T-cell (primary cell): ENCODE results near the gene WDR45B. TPM values are rescaled to one million over a fixed set of nuclear protein-coding genes. Genes with fewer than 3 reads are reported as not detected.

ENCODE experiments used
- ATAC-seq, 4 experiments: fragments of 200-7000 bp in 3 of 4; fragments of 150-1000 bp in 1 of 4; cut with Tn5 transposase; replicated peaks in 1 of 4; 1 replicate in 3 of 4; 2 replicates in 1 of 4; pipeline ENCODE4 v1.10.0; 2021; ENCODE audit warnings: moderate library complexity in 3 of 4, mild to moderate bottlenecking in 2 of 4, moderate number of reproducible peaks in 1 of 4
- CTCF ChIA-PET, 2 donors: fragments of 300-600 bp; sonication (Branson Sonifier 250); formaldehyde crosslinking; loops; one replicate each; lab custom pipeline; 2022; ENCODE audit warnings: antibody characterized with exemption in 2 of 2; lab: Charles Lee
- POLR2A ChIA-PET, 2 donors: fragments of 300-600 bp; sonication (Branson Sonifier 250); formaldehyde crosslinking; loops; one replicate each; lab custom pipeline; 2022; ENCODE audit warnings: antibody characterized with exemption in 2 of 2; lab: Charles Lee
- DNase-seq, 35 experiments: peaks; one replicate each; pipeline versions ENCODE4 v3.0.0 to v3.0.0-alpha.2; 2013 to 2023
- H3K27ac ChIP-seq: one replicate; pipeline ENCODE4 v1.5.1; 2013; ENCODE audit warnings: low read length
- H3K27me3 ChIP-seq, 2 experiments: replicated peaks in 1 of 2; 1 replicate in 1 of 2; 2 replicates in 1 of 2; pipeline versions ENCODE4 v1.6.1 to v1.7.0; 2013; ENCODE audit warnings: low read length in 1 of 2, mixed read lengths in 1 of 2; ENCODE audit not compliant: control insufficient read depth in 2 of 2, insufficient read depth in 2 of 2; ENCODE audit errors: extremely low read depth in 1 of 2
- H3K36me3 ChIP-seq, 2 donors: 1 replicate in 1 of 2; 2 replicates in 1 of 2; pipeline versions ENCODE4 v1.6.1 to v1.7.0; 2013; ENCODE audit warnings: low read length in 1 of 2; ENCODE audit not compliant: control insufficient read depth in 2 of 2, insufficient read depth in 1 of 2; ENCODE audit errors: extremely low read depth in 1 of 2
- H3K4me1 ChIP-seq, 2 experiments: 1 replicate in 1 of 2; 2 replicates in 1 of 2; pipeline versions ENCODE4 v1.6.1 to v1.7.0; 2013; ENCODE audit warnings: low read length in 2 of 2, mixed read lengths in 1 of 2; ENCODE audit not compliant: insufficient read depth in 2 of 2, control insufficient read depth in 1 of 2; ENCODE audit errors: extremely low read depth in 1 of 2
- H3K4me3 ChIP-seq, 2 donors: 1 replicate in 1 of 2; 2 replicates in 1 of 2; pipeline versions ENCODE4 v1.5.1 to v1.7.0; 2013; ENCODE audit warnings: mild to moderate bottlenecking in 2 of 2, low read length in 1 of 2, moderate library complexity in 1 of 2; ENCODE audit not compliant: control insufficient read depth in 1 of 2; ENCODE audit errors: extremely low read depth in 1 of 2
- H3K9me3 ChIP-seq: 2 replicates; pipeline ENCODE4 v1.7.0; 2013
- H3K27ac Mint-ChIP-seq, 2 donors: one replicate each; pipeline ENCODE4 v1.8.0; 2020 to 2021; ENCODE audit warnings: mild to moderate bottlenecking in 2 of 2, mixed read lengths in 2 of 2
- H3K27me3 Mint-ChIP-seq, 2 donors: one replicate each; pipeline ENCODE4 v1.8.0; 2021 to 2022; ENCODE audit warnings: mixed read lengths in 2 of 2
- H3K36me3 Mint-ChIP-seq: one replicate; pipeline ENCODE4 v1.8.0; 2021; ENCODE audit warnings: mixed read lengths
- H3K4me1 Mint-ChIP-seq, 3 donors: one replicate each; pipeline ENCODE4 v1.8.0; 2020 to 2022; ENCODE audit warnings: mixed read lengths in 3 of 3, mild to moderate bottlenecking in 1 of 3
- H3K4me3 Mint-ChIP-seq, 3 donors: one replicate each; pipeline ENCODE4 v1.8.0; 2020 to 2022; ENCODE audit warnings: mild to moderate bottlenecking in 3 of 3, mixed read lengths in 3 of 3, moderate library complexity in 3 of 3
- H3K9me3 Mint-ChIP-seq, 3 donors: one replicate each; pipeline ENCODE4 v1.8.0; 2020 to 2022; ENCODE audit warnings: mixed read lengths in 3 of 3
- WGBS: methylation state at CpG from one replicate; pipeline ENCODE4 v1.1.5; 2013; ENCODE audit warnings: missing lambda C conversion rate; ENCODE audit not compliant: insufficient coverage; 5-methylcytosine and 5-hydroxymethylcytosine counted together
- total RNA-seq, 35 experiments: library from RNA in 6 of 35; stranded (reverse) in 6 of 35; fragments of 120-200 nt in 1 of 35; gene quantifications; one replicate each; pipeline versions ENCODE4 v1.2.1 to v1.2.4 and lab custom pipeline; 2013 to 2026

Gene WDR45B
- 10 to 100 TPM; 57.3 to 81.5 (median 59.4) TPM for total RNA-seq
- 48.0 TPM for total RNA-seq (2013)
- 43.8 to 122 (median 75.8) reads per million in 29 experiments for total RNA-seq (lab: John Stamatoyannopoulos, UW)

GRCh38 chr17:82648165-82648668, at the start of gene WDR45B:
Gene WDR45B, minus strand, starts transcription at chr17:82648444. Its CDS starts 104 bp downstream, at chr17:82648340.
- peak within 1 kb of the TSS; percentile 69 to 79 for H3K4me3 ChIP-seq
- peaks cover 5% of the 10 kb centered on the region for H3K36me3 Mint-ChIP-seq
- peak within 1 kb of the TSS; percentile 80 to 84 (median 82) for H3K4me3 Mint-ChIP-seq
- H3K27ac ChIP-seq = peak within 1 kb of the TSS; percentile 81
- no peaks in the 10 kb centered on the region for H3K27me3 Mint-ChIP-seq
- H3K36me3 ChIP-seq = peaks cover 3 to 15% of the 10 kb centered on the region in 2 donors
- no peaks in the 10 kb centered on the region for H3K9me3 Mint-ChIP-seq
- ChIA-PET POLR2A (no interaction called here), CTCF (no interaction called here)
- peak; percentile 90 to 92 (median 90) for ATAC-seq
- H3K27me3 ChIP-seq = no peaks in the 10 kb centered on the region
- peak within 1 kb of the TSS; percentile 66 to 77 for H3K27ac Mint-ChIP-seq
- H3K9me3 ChIP-seq = no peaks in the 10 kb centered on the region
- peaks cover 2 to 30% of the 10 kb centered on the region in 2 experiments for H3K4me1 ChIP-seq
- peaks cover 32 to 40% (median 36%) of the 10 kb centered on the region in 3 donors for H3K4me1 Mint-ChIP-seq
- peak; percentile 74 to 94 (median 85) for DNase-seq
- under 1% methylated on average over 37 of the region's 67 CpGs for WGBS

DNA sequence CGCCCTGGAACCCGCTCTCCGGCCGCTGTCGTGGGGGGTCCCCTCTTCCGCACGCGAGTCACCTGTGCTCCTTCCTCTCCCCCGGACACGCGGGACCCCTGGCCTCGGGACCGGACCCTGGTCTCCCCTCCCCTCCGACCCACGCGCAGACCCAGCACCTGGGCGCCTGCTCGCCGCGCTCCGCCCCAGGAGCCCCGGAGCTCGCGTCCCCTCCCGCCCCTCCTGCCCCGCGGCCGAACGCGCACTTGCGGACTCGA, 49.5 kb upstream of the WDR45B start:
- Mint-ChIP-seq H3K27ac (no peak overlapping the region), H3K4me1 (peaks cover 8 to 15% (median 8%) of the 10 kb centered on the region in 3 donors), H3K4me3 (peak overlapping the region; percentile 59 to 79 (median 63)), H3K27me3 (no peaks in the 10 kb centered on the region), H3K36me3 (peaks cover 7% of the 10 kb centered on the region), H3K9me3 (peaks cover 5 to 8% (median 6%) of the 10 kb centered on the region in 3 donors)
- H3K27ac ChIP-seq = no peak overlapping the region
- no peak for ATAC-seq
- peaks cover 4 to 21% of the 10 kb centered on the region in 2 experiments for H3K4me1 ChIP-seq
- no peaks in the 10 kb centered on the region for H3K36me3 ChIP-seq
- CTCF ChIA-PET = no interaction called here
- POLR2A ChIA-PET = no interaction called here
- no peak for DNase-seq
- WGBS = 1% methylated on average over 32 of the region's 32 CpGs
- peak overlapping the region; percentile 15 to 27 for H3K4me3 ChIP-seq
- H3K27me3 ChIP-seq = peaks cover 0 to 17% of the 10 kb centered on the region in 2 experiments
- H3K9me3 ChIP-seq = no peaks in the 10 kb centered on the region

DNA sequence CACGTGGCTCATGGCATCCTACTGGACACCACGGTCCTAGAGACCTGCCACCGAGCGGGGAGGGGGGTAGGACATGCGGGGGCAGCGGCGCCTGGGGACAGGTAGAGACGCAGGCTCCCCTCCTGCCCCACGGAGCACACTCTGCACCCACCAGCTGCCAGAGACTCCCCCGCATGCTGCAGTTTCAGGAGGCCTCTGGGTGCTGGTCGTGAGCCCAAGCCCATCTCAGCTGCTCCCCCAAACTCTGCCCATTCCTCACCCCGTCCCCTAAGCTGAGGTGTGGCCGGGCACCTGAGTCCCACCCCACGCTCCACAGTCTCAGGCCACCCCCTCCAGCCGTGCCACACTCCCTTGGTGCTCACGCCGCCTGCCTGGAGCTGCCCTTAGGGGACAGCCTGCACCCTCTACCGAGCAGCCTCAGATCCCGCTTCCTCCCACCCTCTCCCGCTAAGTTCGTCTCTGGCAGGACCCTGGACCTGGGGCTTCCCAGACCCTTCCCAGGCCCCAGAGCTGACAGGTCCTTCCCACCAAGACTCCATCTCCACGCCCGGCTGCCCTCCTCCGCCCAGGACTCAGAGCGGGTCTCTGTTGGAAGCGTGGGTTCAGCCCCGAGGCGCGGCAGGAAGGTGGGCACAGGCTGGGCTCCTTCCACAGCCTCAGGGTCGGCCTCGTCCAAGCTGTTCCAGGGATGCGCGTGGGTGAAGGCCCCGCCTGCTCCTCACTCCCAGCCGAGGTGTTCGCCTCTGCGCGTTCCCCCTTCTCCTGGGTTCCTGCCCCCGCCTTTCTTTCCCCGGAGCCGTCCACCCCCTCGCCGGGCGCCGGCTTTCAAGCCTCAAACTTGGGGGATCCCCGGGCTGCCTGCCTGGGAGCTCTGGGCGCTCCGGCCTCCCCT, 48.9 kb upstream of the WDR45B start:
- 44% methylated on average over 43 of the region's 48 CpGs for WGBS
- no peak overlapping the region for H3K27ac Mint-ChIP-seq
- ChIA-PET CTCF (interaction anchor here in 1 of 2 donors (0.6 kb wide), 1 partner anchor 82 kb away, joined by 3 read pairs; no protein-coding TSS in a partner anchor), POLR2A (no interaction called here)
- peaks cover 5 to 8% (median 6%) of the 10 kb centered on the region in 3 donors for H3K9me3 Mint-ChIP-seq
- peaks cover 8 to 15% (median 8%) of the 10 kb centered on the region in 3 donors for H3K4me1 Mint-ChIP-seq
- ATAC-seq = no peak
- peak overlapping the region; percentile 59 to 79 (median 63) for H3K4me3 Mint-ChIP-seq
- H3K27ac ChIP-seq = no peak overlapping the region
- no peaks in the 10 kb centered on the region for H3K27me3 Mint-ChIP-seq
- peaks cover 7% of the 10 kb centered on the region for H3K36me3 Mint-ChIP-seq
- H3K36me3 ChIP-seq = no peaks in the 10 kb centered on the region
- H3K4me3 ChIP-seq = peak overlapping the region; percentile 15 to 27
- peaks cover 0 to 17% of the 10 kb centered on the region in 2 experiments for H3K27me3 ChIP-seq
- DNase-seq = peak in 4 of 35 experiments; percentile 8 to 38 (median 18)
- H3K9me3 ChIP-seq = no peaks in the 10 kb centered on the region
- H3K4me1 ChIP-seq = peaks cover 4 to 21% of the 10 kb centered on the region in 2 experiments

GRCh38 chr17:82696259-82696658, 48.0 kb upstream of the WDR45B start:
- peaks cover 4 to 21% of the 10 kb centered on the region in 2 experiments for H3K4me1 ChIP-seq
- H3K4me3 Mint-ChIP-seq = peak overlapping the region in 2 of 3 donors; percentile 28 to 34
- WGBS = 93% methylated on average over 11 of the region's 17 CpGs
- POLR2A ChIA-PET = interaction anchor here in 1 of 2 donors (0.6 kb wide), 1 partner anchor 152 kb away, joined by 3 read pairs; no protein-coding TSS in a partner anchor
- H3K9me3 ChIP-seq = no peaks in the 10 kb centered on the region
- peaks cover 5 to 8% (median 6%) of the 10 kb centered on the region in 3 donors for H3K9me3 Mint-ChIP-seq
- ATAC-seq (no peak), DNase-seq (no peak)
- H3K36me3 ChIP-seq = no peaks in the 10 kb centered on the region
- H3K27me3 Mint-ChIP-seq = no peaks in the 10 kb centered on the region
- peaks cover 8 to 15% (median 8%) of the 10 kb centered on the region in 3 donors for H3K4me1 Mint-ChIP-seq
- H3K36me3 Mint-ChIP-seq = peaks cover 7% of the 10 kb centered on the region
- H3K27ac Mint-ChIP-seq = no peak overlapping the region
- H3K27ac ChIP-seq = no peak overlapping the region
- no peak overlapping the region for H3K4me3 ChIP-seq
- H3K27me3 ChIP-seq = peaks cover 0 to 17% of the 10 kb centered on the region in 2 experiments
- CTCF ChIA-PET = interaction anchor here in 1 of 2 donors (0.6 kb wide), 1 partner anchor 83 kb away, joined by 3 read pairs; no protein-coding TSS in a partner anchor

DNA sequence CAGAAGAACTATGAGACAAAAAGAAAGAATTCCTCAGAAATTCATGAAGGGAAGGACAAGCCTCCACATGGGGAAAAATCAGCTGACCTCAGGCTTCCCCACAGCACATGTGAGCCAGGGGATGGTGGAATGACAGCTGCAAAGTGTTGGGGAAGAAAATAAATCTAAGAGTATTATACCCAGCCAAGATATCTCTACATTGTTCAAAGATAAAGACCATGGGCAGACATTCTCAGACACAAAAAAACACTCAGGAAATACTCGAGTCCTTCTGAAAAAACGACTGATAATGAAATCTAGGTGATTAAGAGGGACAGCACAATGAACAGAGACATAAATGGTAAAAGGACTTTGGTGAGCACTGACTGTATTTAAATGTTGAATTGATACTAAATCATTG, 46.4 kb upstream of the WDR45B start:
- Mint-ChIP-seq H3K36me3 (peaks cover 12% of the 10 kb centered on the region), H3K9me3 (peaks cover 5 to 8% (median 6%) of the 10 kb centered on the region in 3 donors), H3K4me1 (peaks cover 6 to 13% (median 7%) of the 10 kb centered on the region in 3 donors), H3K27me3 (no peaks in the 10 kb centered on the region), H3K27ac (no peak overlapping the region), H3K4me3 (no peak overlapping the region)
- Histone ChIP-seq H3K27ac (no peak overlapping the region), H3K4me1 (peaks cover 4 to 20% of the 10 kb centered on the region in 2 experiments), H3K9me3 (no peaks in the 10 kb centered on the region), H3K36me3 (no peaks in the 10 kb centered on the region), H3K27me3 (peaks cover 0 to 17% of the 10 kb centered on the region in 2 experiments), H3K4me3 (no peak overlapping the region)
- no peak for DNase-seq
- no CpG with 5 or more reads among the region's 2 CpGs for WGBS
- ATAC-seq = no peak
- CTCF ChIA-PET = no interaction called here
- POLR2A ChIA-PET = no interaction called here

- Mint-ChIP-seq H3K9me3 (peaks cover 5 to 8% (median 6%) of the 10 kb centered on the region in 3 donors), H3K36me3 (peaks cover 12% of the 10 kb centered on the region), H3K4me3 (no peak overlapping the region), H3K27ac (no peak overlapping the region), H3K27me3 (no peaks in the 10 kb centered on the region), H3K4me1 (peaks cover 0 to 5% (median 3%) of the 10 kb centered on the region in 3 donors)
- Histone ChIP-seq H3K36me3 (no peaks in the 10 kb centered on the region), H3K9me3 (no peaks in the 10 kb centered on the region), H3K27me3 (peaks cover 0 to 17% of the 10 kb centered on the region in 2 experiments), H3K27ac (no peak overlapping the region), H3K4me3 (no peak overlapping the region), H3K4me1 (peaks cover 0 to 12% of the 10 kb centered on the region in 2 experiments)
- no peak for ATAC-seq
- 95% methylated on average over 8 of the region's 22 CpGs for WGBS
- DNase-seq = no peak
- ChIA-PET CTCF (no interaction called here), POLR2A (no interaction called here)
Observed at GRCh38 chr17:82693168-82693867, 45.1 kb upstream of the WDR45B start.
